SU-DHL-6 (cell line): Measurements from ENCODE around the gene RHEX.

Source experiments
- CTCF ChIP-seq: fragments of 200-600 bp; sonication (generic); IDR thresholded peaks from one replicate; pipeline ENCODE4 v1.5.1; 2017; ENCODE audit warnings: antibody characterized with exemption, mild to moderate bottlenecking, low read length, moderate library complexity; ENCODE audit not compliant: insufficient read depth, poor library complexity, severe bottlenecking
- EZH2phosphoT487 ChIP-seq: fragments of 200-600 bp; sonication (generic), shearing (Covaris generic); conservative IDR thresholded peaks from 2 replicates; pipeline ENCODE4 v1.6.1; 2018; ENCODE audit warnings: mild to moderate bottlenecking, antibody characterized with exemption, low read length, moderate library complexity, mixed read lengths

GRCh38 chr1:206122686-206123085 is 69.7 kb downstream of the RHEX start:
- no peak for TF ChIP-seq CTCF
- no peak for TF ChIP-seq EZH2phosphoT487
